Thyroid gland (tissue), 4 donors: ENCODE results near the gene BRS3.

Experiments
- CTCF ChIP-seq, 6 experiments: fragments of 200-600 bp in 3 of 6; fragments of 450-650 bp in 3 of 6; sonication (generic) in 3 of 6; IDR thresholded peaks; one replicate each; pipeline ENCODE4 v1.5.1; 2016 to 2019; ENCODE audit warnings: antibody characterized with exemption in 6 of 6, mild to moderate bottlenecking in 2 of 6, inconsistent platforms in 1 of 6, moderate library complexity in 1 of 6
- POLR2A ChIP-seq, 2 donors: fragments of 450-650 bp; IDR thresholded peaks; one replicate each; pipeline ENCODE4 v1.6.1; 2017; ENCODE audit warnings: antibody characterized with exemption in 2 of 2, mild to moderate bottlenecking in 2 of 2, moderate library complexity in 1 of 2

- TF ChIP-seq CTCF (IDR thresholded peaks at IDR 0.05) (no peak), POLR2A (IDR thresholded peaks at IDR 0.05) (no peak)
Measured at GRCh38 chrX:136473663-136474062, 14.1 kb upstream of the BRS3 start.
